Stimulated activated CD4-positive, alpha-beta T cell treated with anti-CD3 and anti-CD28 coated beads, Interleukin-12 subunit alpha, Interleukin-12 subunit beta, amount 100 ng/mL, for 24 hours (primary cell): ENCODE results near the gene TBC1D8.
"Not testable (repeated sequence)": the region's sequence is repeated elsewhere in the genome, so short reads cannot be mapped to it uniquely, and the experiment has no call there.

Experiments
- DNase-seq, 2 experiments: peaks; one replicate each; pipeline ENCODE4 v3.0.0-alpha.2; 2020; ENCODE audit warnings: low read depth in 2 of 2

Gene TBC1D8

DNA sequence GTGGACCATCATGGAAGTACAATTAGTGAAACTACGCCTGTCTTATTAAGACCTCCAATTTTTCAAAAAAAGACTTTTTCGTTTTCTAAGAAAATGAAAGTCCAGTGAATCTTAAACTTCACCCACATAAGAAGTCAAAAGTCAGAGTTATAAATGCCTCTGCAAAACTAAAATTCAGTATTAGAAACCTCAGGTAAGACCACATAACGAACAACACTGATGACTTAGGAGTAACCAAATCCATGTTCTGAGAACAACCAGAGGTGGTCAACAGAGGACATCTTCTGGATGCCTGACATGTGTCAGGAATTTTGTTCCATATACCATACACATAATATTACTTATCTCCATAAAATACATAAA, 86.7 kb downstream of the TBC1D8 start:
- no peak for DNase-seq

DNA sequence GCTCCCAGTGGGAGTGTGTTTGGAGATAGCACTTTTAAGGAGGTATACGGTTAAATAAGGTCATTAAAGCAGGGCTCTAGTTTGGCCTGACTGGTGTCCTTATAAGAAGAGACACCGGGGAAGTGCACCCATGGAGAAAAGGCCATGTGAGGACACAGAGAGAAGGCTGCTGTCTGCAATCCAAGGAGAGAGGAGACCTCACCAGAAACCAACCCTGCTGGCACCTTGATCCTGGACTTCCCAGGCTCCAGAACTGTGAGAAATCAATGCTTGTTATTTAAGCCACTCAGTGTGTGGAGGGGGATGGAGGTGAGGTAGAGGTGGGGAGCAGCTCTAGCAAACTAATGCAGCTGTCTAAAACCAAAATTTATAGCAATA, 87.1 kb downstream of the TBC1D8 start:
- DNase-seq = no peak

DNA sequence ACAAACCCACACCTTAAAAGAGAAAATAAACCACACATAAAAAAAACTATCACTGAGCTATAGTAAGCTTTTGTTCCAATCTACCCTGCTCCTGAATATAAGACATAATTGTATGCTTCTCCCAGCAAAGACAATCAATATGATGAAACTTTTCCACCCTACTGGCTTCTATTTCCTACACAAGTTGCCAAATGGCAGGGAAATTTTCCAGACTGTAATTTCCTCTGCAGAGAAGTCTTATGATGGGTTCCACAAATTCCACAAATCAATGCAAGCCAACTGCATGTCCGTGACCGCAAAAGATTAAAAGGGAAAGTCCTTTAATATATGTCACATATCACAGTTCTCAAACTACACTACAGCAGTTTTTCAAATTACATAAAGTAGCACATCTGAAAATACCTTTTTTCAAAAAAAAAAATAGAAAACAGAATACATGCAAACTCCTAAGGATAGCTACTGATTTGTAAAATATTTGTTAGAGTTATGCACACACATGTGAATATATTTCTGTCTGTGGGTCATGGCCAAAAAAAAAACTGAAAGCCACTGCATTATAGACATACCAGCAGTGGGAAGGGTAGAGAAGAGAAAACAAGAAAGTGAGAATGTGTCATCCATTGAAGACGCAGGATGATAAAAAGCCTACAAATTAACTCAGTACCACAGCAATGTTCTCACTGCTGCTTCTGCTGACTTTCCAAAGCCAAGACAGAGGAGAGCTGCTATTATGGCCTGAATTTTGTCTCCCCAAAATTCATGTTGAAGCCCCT, 87.6 kb downstream of the TBC1D8 start:
- no peak for DNase-seq

DNA sequence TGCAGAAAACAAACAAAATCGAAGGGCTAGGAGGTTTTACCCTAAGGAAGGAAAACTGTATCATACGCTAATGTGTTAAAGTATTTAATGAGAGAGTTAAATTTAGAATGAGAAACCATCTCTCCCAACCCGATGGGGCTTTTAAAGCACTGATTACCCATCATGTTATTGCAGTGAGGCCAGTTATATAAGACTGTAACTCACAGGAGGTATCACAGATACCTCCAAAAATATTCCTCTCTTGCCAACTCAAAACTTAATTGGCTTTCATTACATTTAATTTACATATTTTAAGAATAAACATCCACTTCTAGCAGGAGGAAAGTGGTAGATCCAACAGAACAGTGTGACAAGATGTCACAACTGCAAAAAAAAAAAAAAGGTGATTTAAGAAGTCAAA, 92.8 kb downstream of the TBC1D8 start:
- DNase-seq = no peak

DNA sequence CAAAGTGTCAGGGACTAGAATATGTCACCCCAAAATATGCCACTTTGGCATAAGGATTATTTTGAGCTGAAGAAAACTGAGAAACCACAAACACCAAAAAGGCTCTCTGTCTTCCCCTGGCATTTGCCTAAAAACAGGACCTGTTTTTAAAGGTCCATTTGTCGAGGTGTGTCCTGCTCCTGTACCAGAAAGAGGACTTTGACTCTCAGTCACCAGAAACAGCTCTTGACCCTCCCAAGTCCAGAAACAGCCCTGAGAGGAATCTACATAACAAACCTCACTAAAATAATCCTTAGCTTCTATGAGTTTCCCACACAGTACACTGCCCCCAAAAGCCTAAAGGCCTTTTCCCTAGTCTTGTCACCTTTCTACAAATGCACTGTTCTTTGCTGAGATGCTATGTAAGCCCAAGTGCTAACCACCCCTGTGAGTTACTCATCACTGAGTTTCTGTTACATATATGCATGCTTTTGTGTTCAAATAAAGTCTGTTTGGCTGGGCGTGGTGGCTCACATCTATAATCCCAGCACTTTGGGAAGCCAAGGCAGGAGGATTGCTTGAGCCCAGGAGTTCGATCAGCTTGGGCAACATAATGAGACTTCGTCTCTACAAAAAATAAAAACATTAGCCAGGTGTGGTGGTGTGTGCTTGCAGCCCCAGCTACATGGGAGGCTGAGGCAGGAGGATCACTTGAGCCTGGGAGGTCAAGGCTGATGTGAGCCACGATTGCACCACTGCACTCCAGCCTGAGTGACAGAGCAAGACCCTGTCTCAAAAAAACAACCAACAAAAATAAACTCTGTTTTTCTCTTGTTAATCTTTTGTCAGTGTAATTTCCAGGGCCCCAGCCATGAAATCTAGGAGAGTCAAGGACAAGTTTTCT, 93.9 kb downstream of the TBC1D8 start:
- no peak for DNase-seq

DNA sequence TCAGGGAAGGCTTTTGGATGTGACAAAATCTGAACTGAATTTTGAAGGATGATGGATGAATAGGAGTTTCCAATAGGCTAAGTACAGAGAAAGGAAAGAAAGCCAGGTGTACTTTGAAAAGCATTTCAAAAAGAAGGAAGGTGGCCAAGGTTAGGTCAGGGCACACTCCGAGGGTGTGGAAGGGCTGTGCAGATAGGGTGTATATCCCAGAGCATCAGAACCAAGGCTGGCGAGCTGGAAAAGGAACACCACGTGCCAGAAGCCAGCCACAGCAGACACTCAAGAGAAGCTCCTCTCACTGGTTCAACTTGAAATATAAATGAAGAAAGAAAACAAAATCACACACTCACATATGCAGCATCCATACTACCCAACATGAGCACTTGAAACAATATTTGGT, 98.1 kb downstream of the TBC1D8 start:
- DNase-seq = no peak

DNA sequence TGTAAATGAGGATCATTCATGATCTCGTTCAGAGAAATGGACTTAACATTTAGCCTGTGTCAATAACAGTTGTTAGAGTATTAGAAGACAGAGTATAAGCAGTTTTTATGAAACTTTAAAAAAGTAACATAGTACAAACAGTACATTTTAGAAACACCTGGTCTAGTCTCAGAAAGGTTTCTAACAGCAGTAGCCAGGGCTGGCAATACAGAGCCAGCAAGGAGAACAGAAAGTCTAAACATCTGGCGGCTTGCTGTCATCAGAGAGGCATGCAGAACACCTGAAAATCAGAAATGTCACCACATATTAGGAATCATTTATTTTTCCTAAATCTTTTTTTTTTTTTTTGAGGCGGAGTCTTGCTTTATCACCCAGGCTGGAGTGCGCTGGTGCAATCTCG, 99.0 kb downstream of the TBC1D8 start:
- DNase-seq = no peak

DNA sequence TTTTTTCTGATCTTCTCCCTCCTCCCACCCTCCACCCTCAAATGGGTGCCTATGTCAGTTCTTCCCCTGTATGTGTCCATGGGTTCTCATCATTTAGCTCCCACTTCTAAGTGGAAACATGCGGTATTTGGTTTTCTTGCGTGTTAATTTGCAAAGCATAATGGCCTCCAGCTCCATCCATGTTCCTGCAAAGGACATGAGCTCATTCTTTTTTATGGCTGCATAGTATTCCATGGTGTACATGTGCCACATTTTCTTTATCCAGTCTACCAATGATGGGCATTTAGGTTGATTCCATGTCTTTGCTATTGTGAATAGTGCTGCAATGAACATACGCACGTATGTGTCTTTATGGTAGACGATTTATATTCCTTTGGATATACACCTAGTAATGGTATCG, 100.3 kb downstream of the TBC1D8 start:
- not testable (repeated sequence) for DNase-seq

DNA sequence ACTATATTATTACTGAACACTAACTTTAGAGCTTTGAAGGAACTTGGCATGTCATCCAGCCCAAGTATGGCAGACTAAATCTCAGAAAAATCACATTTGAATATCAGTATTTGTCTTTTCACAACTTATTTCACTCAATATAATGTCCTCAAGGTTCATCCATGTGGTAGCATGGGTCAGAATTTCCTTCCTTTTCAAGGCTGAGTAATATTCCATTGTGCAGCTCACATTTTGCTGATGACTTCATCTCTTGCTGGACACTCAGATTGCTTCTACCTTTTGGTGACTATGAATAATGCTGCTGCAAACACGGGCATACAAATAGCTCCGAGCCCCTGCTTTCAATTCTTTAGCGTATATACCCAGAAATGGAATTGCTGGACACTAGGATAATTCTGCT, 102.4 kb downstream of the TBC1D8 start:
- DNase-seq = no peak

DNA sequence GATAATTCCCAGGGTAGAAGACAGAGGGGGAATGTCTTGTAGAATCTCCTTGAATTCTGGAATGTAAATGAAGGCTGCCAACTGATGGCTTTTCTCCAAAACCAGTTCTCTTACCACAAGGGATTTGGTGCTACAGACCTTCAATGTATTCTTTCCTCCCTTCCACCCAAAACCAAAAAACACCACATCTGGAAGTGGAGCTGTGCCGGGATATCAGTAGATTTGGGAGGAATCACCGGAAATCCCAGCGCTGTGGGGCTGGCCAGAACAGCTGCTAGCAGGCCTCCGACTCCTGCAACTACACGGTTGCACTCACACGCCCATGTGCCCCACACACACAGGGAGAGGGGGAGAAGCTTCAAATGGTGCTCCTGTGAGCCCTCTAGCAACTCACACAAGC, 103.4 kb downstream of the TBC1D8 start:
- DNase-seq = no peak

DNA sequence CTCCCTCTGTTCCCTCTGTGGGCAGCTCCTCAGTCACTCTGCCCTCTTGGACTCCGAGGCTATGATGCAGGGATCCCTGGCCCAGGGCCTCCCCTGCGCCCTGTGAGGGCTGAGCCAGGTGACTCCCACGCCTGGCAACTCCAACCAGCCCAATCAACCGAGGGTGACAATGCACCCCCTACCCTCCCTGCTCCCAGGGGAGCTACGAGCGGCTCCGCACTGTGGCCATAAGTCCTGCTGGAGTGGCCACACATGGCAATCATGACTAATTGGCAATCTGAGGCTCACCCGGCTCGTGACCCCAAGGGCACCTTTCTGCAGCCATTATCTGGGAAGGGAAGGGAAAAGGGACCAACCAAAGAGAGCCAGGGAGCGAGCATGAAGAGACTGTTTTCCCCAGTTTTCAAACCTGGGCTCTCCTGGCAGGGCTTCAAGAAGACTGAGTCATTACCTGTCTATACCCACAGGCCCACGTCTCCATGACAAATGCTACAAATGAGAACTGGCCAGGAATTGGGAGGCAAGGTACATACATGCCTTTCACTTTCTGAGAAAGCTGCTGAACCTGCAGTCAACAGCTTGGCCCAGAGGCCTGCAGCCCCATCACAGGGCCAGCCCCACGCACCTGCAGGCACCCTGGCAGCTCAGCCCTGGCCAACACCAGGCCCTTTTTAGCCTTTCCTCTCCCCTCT, 104.0 kb downstream of the TBC1D8 start:
- no peak for DNase-seq

DNA sequence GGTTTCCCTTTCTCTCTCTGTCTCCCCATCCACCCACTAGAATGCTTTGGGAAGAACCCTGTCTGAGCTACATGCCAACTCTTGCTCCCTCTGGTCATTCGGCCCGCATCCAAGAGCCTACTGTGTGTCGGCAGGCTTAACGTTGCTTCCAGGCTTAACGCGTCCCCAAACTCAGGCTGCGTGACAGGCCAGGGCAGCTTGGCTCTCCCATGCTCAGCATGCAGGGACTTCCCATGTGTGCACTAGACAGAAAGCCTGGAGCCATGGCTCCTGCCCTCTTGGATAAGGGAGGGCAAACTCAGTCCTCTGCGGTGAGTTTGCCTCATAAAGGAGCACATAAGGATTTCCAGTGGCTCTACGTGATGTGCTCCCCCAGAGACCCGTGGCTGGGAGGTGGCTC, 105.9 kb downstream of the TBC1D8 start:
- no peak for DNase-seq

DNA sequence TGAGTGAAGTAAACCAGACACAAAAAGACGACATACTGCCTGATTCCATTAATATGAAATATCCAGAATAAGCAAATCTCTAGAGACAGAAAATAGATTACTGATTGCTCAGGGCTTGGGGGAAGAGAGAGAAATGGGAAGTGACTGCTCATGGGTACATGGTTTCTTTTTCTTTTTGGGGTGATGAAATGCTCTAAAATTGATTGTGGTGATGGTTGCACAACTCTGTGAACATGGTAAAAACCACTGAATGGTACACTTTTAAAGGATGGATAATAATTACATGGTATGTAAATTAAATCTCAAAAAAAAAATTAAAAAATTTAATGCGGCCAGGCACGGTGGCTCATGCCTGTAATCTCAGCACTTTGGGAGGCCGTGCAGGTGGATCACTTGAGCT, 109.8 kb downstream of the TBC1D8 start:
- no peak for DNase-seq

DNA sequence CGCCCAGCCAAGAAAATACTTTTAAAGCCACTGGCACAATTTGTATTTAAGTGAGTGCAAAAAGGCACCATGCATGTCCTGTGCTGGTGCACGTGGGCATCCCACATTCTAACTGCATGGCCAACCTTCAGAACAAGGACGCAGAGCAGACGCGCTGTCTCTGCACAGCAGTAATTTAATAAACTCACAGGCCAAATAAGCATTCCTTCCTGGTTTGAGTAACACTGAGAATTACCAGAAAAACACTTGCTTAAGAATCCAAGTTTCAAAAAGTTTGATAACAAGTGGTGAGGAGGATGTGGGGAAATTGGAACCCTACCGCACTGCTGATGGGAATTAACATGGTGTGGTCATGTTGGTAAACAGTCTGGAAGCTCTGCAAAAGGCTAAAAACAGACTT, 110.4 kb downstream of the TBC1D8 start:
- no peak for DNase-seq

DNA sequence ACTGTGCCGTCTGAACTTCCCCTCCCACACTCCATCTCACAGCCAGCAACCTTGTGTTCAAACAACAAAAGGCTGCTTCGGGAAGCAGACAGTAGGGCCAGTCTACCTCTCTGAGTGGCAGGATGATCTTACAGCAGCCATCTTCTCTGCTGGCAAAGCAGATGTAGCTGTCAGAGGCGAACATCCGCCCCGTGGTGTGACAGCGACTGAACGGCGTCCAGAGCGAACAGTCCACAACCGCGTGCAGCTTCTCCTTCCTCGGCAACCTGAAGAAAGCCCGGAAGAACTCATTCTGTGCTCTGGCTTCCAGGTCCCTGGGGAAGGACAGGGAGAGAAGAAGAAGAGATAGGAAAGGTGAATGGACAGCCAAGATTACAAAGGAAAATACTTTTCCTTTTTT, 111.1 kb downstream of the TBC1D8 start:
- no peak for DNase-seq

DNA sequence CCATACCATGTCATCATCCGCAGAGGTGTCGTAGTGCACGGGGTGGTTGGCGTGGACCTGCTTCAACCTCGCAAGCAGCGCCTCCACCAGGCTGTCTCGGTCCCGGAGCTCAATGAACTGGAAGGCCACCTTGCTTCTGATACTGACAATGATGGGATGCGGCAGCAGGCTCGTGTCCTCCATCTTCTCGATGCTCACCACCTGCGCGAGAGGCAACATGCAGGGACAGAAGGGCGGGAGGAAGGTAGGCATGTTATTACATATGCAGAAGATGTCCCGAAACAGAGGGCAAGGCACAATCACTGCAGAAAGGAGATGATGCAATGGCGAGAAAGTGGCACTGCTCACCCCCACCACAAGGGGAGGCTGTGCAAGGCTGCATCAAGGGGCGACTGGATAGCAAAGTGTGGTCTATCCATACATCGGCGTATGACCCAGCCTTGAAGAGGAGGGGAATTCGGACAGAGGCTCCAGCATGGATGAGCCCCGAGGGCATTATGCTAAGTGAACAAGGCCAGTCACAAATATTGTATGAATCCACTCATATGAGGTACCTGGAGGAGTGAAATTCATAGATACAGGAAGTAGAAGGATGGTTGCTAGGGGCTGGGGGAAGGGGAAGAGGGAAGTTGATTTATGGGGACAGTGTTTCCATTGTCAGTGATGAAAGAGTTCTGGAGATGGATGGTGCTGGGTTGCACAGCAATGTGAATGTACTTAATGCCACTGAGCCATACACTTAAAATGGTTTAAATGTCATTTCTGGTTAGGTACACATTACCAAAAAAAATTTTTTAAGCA, 112.5 kb downstream of the TBC1D8 start:
- no peak for DNase-seq

DNA sequence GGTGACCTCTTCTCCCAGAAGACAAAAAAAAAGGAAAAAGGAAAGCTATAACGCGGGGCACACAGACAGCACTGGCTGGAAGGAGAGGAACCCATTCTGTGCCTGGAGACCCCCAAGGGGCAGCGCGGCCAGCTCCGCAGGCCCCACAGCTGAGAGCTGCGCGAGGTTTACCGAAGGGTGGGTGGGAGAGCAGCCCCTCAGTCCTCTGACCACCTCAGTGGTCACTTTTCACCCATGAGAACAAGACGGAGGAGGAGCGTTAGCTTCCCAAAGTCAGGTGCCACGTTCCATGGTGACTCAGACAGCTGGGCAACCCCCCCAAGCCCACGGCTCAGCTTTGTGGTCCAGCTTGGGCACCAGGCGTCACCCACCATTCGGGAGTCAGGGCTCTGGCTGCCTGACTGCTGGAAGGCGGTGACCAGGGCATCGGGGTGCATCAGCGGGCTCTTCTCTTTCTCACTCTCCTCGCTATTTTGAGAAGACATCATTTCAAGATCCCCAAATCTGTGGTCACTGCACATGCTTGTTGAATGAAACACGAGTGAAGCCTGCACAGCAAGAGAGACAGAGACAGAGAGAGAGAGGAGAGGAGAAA, 113.9 kb downstream of the TBC1D8 start:
- no peak for DNase-seq

DNA sequence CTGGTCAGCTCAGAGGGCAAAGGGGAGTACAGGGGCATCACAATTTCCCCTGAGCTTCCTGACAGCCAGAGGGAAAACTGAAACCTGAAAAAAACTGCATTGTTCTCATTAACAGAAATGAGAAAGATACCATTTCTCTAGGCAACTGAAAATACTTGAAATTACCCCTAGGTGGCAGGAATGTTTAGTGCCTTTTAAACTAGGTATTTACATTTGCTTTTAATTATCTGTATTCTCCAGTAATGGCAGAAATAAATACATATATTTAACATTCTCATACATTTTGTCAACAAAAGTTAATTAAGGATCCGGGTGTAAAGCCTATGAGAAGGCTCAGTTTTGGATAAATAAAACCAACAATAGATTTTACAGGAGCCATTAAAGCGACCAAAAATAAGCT, 114.6 kb downstream of the TBC1D8 start:
- no peak for DNase-seq

DNA sequence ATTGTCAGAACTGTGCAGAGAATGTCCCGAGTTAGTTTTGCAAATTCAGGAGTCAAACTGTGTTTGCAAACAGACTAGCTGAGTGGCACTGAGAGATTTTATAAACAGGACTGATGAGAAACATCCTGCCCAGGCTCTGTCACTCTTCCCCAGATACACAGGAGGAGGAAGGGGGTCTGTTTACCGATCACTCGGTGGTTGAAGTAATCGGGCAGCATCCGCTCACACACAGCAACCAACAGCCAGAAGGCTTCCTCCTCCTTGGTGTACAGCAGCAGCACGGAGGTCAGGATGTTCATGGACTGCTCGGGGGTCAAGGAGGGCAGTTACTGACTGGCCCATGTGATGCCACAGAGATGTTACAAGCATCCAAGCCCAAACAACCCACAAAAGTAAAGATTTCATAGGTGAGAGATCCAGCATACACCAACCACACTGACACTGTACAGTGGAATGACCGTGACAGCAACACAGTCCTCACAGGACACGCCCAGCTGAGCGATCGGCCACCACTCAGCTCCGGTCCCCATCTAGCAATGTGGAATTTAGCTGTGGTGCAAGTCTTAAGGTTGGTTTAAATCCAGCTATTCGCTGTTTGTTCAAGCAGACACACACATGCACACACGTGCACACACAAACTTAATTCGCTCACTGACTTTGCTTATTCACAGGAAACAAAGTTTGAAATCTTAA, 119.0 kb downstream of the TBC1D8 start:
- no peak for DNase-seq

DNA sequence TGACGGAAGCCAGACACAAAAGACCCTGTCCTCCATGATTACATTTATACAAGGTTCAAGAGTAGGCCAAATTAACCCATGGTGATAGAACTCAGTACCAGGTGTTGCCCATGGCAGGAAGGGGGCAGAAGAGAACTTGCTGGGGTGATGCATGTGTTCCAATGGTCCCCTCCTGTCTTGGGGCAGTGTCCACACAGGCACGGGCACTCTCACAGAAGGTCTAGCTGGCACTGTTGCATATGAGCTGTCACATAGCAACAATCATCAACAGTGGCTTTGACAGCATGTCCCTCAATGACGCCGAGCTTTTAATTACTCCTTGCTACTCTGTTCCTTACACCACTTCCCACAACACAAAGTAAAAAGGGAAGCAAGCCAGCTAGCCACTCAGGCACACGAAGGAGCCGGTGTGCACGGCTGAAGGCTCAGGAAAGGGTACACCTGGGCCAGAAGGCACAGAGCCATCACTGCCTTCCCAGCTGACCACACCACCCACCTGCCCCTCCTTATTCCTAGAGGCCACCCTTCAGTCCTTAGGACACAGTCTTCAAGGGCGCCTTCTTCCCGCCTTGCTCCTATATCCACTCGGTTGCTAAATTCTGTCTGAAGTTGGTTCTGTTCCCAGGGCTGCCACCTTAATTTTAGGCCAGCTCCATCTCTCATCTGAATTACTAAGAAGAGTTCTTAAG, 120.2 kb downstream of the TBC1D8 start:
- no peak for DNase-seq
